ENCODE measurements around the gene FMO3.

Gene FMO3

DNA sequence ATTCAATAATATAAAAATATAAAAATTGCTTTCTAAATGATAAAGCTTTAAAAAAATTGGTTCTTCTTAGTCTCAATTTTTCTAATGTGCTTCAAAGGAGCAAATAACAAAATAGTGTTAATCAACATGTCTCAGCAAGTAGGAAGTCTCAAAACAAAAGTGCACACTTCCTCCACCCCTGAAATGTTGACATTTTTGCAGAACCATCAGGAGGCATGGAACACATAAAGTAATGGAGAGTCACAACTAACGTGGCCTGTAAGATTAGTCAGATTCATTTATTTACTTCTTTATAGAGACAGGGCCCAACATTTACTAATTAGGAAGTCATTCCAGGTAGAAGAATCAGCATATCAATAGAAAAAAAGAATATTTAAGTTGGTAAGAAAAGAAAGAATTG is 59.5 kb downstream of the FMO3 start:
- Histone ChIP-seq H3K4me2 (ENCODE audit: low read length) (no peak overlapping the region), H3K27ac (ENCODE audit: low read depth, low read length) (no peak overlapping the region), H3K79me2 (ENCODE audit: control insufficient read depth, low read length) (no peaks in the 10 kb centered on the region), H4K20me1 (ENCODE audit: control insufficient read depth, insufficient read depth, low read depth, low read length) (no peaks in the 10 kb centered on the region), H3K9me3 (ENCODE audit: control insufficient read depth, insufficient read depth, low read length) (no peaks in the 10 kb centered on the region), H3K9me2 (replicated peaks; ENCODE audit: control insufficient read depth, low read length) (no peaks in the 10 kb centered on the region), H3K27me3 (ENCODE audit: control insufficient read depth, low read length) (no peaks in the 10 kb centered on the region), H3K4me1 (ENCODE audit: control insufficient read depth, low read length) (no peaks in the 10 kb centered on the region), H3F3A (ENCODE audit: control insufficient read depth, insufficient read depth) (no peaks in the 10 kb centered on the region), H3K4me3 (ENCODE audit: low read length) (no peak overlapping the region), H3K36me3 (ENCODE audit: control insufficient read depth, low read length) (no peaks in the 10 kb centered on the region)
- TF ChIP-seq, protein P1, sequence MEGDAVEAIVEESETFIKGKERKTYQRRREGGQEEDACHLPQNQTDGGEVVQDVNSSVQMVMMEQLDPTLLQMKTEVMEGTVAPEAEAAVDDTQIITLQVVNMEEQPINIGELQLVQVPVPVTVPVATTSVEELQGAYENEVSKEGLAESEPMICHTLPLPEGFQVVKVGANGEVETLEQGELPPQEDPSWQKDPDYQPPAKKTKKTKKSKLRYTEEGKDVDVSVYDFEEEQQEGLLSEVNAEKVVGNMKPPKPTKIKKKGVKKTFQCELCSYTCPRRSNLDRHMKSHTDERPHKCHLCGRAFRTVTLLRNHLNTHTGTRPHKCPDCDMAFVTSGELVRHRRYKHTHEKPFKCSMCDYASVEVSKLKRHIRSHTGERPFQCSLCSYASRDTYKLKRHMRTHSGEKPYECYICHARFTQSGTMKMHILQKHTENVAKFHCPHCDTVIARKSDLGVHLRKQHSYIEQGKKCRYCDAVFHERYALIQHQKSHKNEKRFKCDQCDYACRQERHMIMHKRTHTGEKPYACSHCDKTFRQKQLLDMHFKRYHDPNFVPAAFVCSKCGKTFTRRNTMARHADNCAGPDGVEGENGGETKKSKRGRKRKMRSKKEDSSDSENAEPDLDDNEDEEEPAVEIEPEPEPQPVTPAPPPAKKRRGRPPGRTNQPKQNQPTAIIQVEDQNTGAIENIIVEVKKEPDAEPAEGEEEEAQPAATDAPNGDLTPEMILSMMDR (IDR thresholded peaks at IDR 0.05; ENCODE audit: low read depth, low read length, poor library complexity, severe bottlenecking): no peak
- no peak for TF ChIP-seq EZH2phosphoT487 (IDR thresholded peaks at IDR 0.05; ENCODE audit: borderline replicate concordance, low read length)

DNA sequence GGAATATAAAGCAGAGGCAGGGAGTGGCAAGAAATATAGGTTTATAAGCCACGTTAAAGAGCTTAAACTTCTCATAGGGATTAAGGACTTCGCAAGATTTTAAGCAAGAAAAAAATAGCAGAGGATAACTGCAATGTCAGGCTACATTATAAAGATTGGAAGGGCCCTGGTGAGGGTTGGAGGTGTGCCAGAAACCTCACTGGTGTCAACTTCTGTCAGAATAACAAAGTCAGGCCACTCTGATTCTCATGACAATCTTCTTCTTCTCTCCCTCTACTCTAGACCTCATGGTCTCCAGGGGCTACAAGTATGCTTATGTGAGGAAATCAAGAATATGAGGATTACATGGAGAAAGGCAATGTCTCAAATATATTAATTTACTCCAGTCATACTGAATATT is 61.8 kb downstream of the FMO3 start:
- no peak for TF ChIP-seq EZH2phosphoT487 (IDR thresholded peaks at IDR 0.05; ENCODE audit: borderline replicate concordance, low read length)
- TF ChIP-seq, protein P1 (IDR thresholded peaks at IDR 0.05; ENCODE audit: low read depth, low read length, poor library complexity, severe bottlenecking): no peak
- no peaks in the 10 kb centered on the region for H3K9me3 ChIP-seq (ENCODE audit: control insufficient read depth, insufficient read depth, low read length)
- H4K20me1 ChIP-seq (ENCODE audit: control insufficient read depth, insufficient read depth, low read depth, low read length): no peaks in the 10 kb centered on the region
- H3K4me3 ChIP-seq (ENCODE audit: low read length): no peak overlapping the region
- H3F3A ChIP-seq (ENCODE audit: control insufficient read depth, insufficient read depth): no peaks in the 10 kb centered on the region
- H3K4me1 ChIP-seq (ENCODE audit: control insufficient read depth, low read length): no peaks in the 10 kb centered on the region
- H3K79me2 ChIP-seq (ENCODE audit: control insufficient read depth, low read length): no peaks in the 10 kb centered on the region
- no peaks in the 10 kb centered on the region for H3K9me2 ChIP-seq (replicated peaks; ENCODE audit: control insufficient read depth, low read length)
- no peaks in the 10 kb centered on the region for H3K27me3 ChIP-seq (ENCODE audit: control insufficient read depth, low read length)
- H3K27ac ChIP-seq (ENCODE audit: low read depth, low read length): no peak overlapping the region
- H3K4me2 ChIP-seq (ENCODE audit: low read length): no peak overlapping the region
- H3K36me3 ChIP-seq (ENCODE audit: control insufficient read depth, low read length): no peaks in the 10 kb centered on the region

DNA sequence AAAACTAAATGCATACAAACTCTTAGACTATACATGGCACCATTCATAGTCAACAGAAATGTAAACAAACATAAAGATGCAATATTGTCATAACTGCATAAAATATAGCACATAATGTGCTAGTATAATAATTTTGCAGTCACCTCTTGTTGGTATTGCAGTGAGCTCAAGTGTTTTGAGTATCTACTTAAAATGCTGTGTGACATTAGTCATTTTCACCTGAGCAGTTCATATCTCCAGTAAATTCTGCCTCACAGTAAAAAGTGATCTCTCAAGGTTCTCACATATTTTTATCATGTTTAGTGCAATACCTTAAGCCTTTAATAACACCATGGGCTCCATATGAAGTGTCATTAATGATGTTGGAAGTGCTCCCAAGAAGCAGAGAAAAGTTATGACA is 64.8 kb downstream of the FMO3 start:
- Histone ChIP-seq H3K27me3 (ENCODE audit: control insufficient read depth, low read length) (no peaks in the 10 kb centered on the region), H3K79me2 (ENCODE audit: control insufficient read depth, low read length) (no peaks in the 10 kb centered on the region), H3F3A (ENCODE audit: control insufficient read depth, insufficient read depth) (no peaks in the 10 kb centered on the region), H3K4me2 (ENCODE audit: low read length) (no peak overlapping the region), H3K27ac (ENCODE audit: low read depth, low read length) (no peak overlapping the region), H3K4me3 (ENCODE audit: low read length) (no peak overlapping the region), H3K36me3 (ENCODE audit: control insufficient read depth, low read length) (no peaks in the 10 kb centered on the region), H3K9me3 (ENCODE audit: control insufficient read depth, insufficient read depth, low read length) (no peaks in the 10 kb centered on the region), H3K9me2 (replicated peaks; ENCODE audit: control insufficient read depth, low read length) (no peaks in the 10 kb centered on the region), H3K4me1 (ENCODE audit: control insufficient read depth, low read length) (no peaks in the 10 kb centered on the region), H4K20me1 (ENCODE audit: control insufficient read depth, insufficient read depth, low read depth, low read length) (no peaks in the 10 kb centered on the region)
- TF ChIP-seq, protein P1 (IDR thresholded peaks at IDR 0.05; ENCODE audit: low read depth, low read length, poor library complexity, severe bottlenecking): no peak
- TF ChIP-seq EZH2phosphoT487 (IDR thresholded peaks at IDR 0.05; ENCODE audit: borderline replicate concordance, low read length): no peak

DNA sequence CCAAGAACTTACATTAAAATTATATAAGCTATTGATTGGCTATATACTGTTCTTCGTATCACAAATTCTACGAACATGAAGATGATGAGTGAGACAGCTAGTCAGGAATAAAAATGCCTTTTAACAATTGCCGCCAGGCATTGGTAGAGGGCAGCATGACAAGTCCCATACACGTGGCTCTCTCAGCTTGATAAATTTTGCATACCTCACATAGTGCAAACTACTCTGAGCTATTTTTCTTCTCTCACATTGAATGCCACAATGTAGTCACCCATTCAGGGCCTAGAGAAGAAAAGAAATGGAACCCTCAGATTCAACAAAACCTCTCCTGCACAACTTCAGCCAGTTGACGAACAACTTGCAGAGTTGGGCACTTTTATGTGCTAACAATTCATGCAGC is 67.4 kb downstream of the FMO3 start:
- Histone ChIP-seq H3K36me3 (ENCODE audit: control insufficient read depth, low read length) (no peaks in the 10 kb centered on the region), H3K9me2 (replicated peaks; ENCODE audit: control insufficient read depth, low read length) (no peaks in the 10 kb centered on the region), H3F3A (ENCODE audit: control insufficient read depth, insufficient read depth) (no peaks in the 10 kb centered on the region), H3K4me1 (ENCODE audit: control insufficient read depth, low read length) (no peaks in the 10 kb centered on the region), H3K27ac (ENCODE audit: low read depth, low read length) (no peak overlapping the region), H3K4me3 (ENCODE audit: low read length) (no peak overlapping the region), H3K4me2 (ENCODE audit: low read length) (no peak overlapping the region), H3K27me3 (ENCODE audit: control insufficient read depth, low read length) (no peaks in the 10 kb centered on the region), H3K79me2 (ENCODE audit: control insufficient read depth, low read length) (no peaks in the 10 kb centered on the region), H3K9me3 (ENCODE audit: control insufficient read depth, insufficient read depth, low read length) (no peaks in the 10 kb centered on the region), H4K20me1 (ENCODE audit: control insufficient read depth, insufficient read depth, low read depth, low read length) (no peaks in the 10 kb centered on the region)
- TF ChIP-seq, protein P1 (IDR thresholded peaks at IDR 0.05; ENCODE audit: low read depth, low read length, poor library complexity, severe bottlenecking): no peak
- no peak for TF ChIP-seq EZH2phosphoT487 (IDR thresholded peaks at IDR 0.05; ENCODE audit: borderline replicate concordance, low read length)
